ENCODE results near the gene EXOC3L2. TPM values are rescaled to one million over a fixed set of nuclear protein-coding genes. Genes with fewer than 3 reads are reported as not detected.

EXOC3L2 gene
- polyA plus RNA-seq, 3 donors, result not detected

DNA sequence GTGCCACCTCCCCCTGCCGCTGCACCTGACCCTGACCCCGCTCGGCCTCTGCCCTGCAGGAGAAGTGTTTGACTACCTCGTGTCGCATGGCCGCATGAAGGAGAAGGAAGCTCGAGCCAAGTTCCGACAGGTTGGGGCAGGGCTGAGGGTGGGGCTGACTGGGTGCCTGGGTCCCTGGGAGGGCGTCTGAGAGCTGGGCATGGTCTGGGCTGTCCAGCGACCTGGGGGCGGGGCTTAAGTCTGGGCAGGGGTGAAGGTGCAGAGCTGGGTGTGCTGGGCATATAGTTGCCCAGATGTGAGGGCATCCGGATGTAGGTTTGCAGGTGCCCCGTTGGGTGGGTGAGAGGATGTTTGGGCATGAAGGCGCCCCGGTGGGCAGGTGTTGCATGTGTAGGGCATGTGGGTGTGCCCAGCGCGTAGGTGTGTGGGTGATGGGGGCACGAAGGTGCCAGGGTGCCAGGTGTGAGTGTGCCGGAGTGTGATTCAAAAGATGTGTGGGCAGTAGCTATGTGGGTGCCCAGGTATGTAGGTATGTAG, 19.6 kb upstream of the EXOC3L2 start:
- H4K20me1 ChIP-seq (ENCODE audit: insufficient read depth, low read length), result no peaks in the 10 kb centered on the region
- Mint-ChIP-seq H3K4me3 (no peak overlapping the region), H3K27ac (no peak overlapping the region), H3K27me3 (ENCODE audit: low read depth in 3 of 3) (peaks cover 0 to 3% (median 0%) of the 10 kb centered on the region in 3 donors), H3K36me3 (peaks cover 32 to 68% of the 10 kb centered on the region in 2 donors), H3K4me1 (no peaks in the 10 kb centered on the region), H3K9me3 (peaks cover 0 to 2% (median 0%) of the 10 kb centered on the region in 7 donors)
- no peak overlapping the region for H3K4me3 ChIP-seq (replicated peaks in 1 of 3; ENCODE audit: low read depth in 2 of 3, low read length in 3 of 3)
- H3K36me3 ChIP-seq (replicated peaks in 1 of 2; ENCODE audit: control insufficient read depth in 1 of 2, insufficient read depth in 2 of 2, low read length in 2 of 2), result peaks cover 19 to 35% of the 10 kb centered on the region in 2 donors
- TF ChIP-seq, protein P1, sequence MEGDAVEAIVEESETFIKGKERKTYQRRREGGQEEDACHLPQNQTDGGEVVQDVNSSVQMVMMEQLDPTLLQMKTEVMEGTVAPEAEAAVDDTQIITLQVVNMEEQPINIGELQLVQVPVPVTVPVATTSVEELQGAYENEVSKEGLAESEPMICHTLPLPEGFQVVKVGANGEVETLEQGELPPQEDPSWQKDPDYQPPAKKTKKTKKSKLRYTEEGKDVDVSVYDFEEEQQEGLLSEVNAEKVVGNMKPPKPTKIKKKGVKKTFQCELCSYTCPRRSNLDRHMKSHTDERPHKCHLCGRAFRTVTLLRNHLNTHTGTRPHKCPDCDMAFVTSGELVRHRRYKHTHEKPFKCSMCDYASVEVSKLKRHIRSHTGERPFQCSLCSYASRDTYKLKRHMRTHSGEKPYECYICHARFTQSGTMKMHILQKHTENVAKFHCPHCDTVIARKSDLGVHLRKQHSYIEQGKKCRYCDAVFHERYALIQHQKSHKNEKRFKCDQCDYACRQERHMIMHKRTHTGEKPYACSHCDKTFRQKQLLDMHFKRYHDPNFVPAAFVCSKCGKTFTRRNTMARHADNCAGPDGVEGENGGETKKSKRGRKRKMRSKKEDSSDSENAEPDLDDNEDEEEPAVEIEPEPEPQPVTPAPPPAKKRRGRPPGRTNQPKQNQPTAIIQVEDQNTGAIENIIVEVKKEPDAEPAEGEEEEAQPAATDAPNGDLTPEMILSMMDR (IDR thresholded peaks at IDR 0.05), result no peak
- no peaks in the 10 kb centered on the region for H3K4me1 ChIP-seq (ENCODE audit: control insufficient read depth in 1 of 2, insufficient read depth in 2 of 2, low read length in 2 of 2)
- H3K4me2 ChIP-seq (replicated peaks; ENCODE audit: extremely low read depth, low read length, poor library complexity, severe bottlenecking), result no peak overlapping the region
- no peak overlapping the region for H3K9ac ChIP-seq (ENCODE audit: insufficient read depth, low read length, poor library complexity, severe bottlenecking)
- no peak overlapping the region for H2AFZ ChIP-seq (ENCODE audit: insufficient read depth, low read depth, low read length, poor library complexity, severe bottlenecking)
- DNase-seq, result no peak
- no peaks in the 10 kb centered on the region for H3K79me2 ChIP-seq (ENCODE audit: insufficient read depth, low read length)
- H3K27me3 ChIP-seq (ENCODE audit: control insufficient read depth in 2 of 2, insufficient read depth in 2 of 2, low read length in 2 of 2), result no peaks in the 10 kb centered on the region
- H3K27ac ChIP-seq (ENCODE audit: low read depth in 1 of 2, low read length in 2 of 2), result no peak overlapping the region
- no peaks in the 10 kb centered on the region for H3K9me3 ChIP-seq (replicated peaks in 1 of 2; ENCODE audit: control insufficient read depth in 1 of 2, insufficient read depth in 1 of 2, low read length in 2 of 2)
- 98% methylated on average over 18 of the region's 19 CpGs for WGBS (ENCODE audit: insufficient coverage)
- intact Hi-C loops (cut with micrococcal nuclease), result no loop called here

DNA sequence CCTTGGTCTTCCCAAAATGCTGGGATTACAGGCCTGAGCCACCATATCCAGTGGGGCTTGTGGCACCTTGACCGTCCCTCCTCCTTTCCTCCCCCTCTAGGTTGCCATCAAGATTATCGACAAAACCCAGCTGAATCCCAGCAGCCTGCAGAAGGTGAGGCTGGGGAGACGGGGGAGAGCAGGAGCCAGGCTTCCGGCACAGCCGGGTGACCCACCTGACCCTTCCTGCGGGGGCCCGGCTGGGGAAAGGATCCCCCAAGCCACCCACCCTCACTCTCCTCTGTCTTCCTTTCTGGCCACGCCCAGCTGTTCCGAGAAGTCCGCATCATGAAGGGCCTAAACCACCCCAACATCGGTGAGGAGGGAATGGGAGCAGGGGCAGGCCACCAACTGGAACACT, 17.8 kb upstream of the EXOC3L2 start:
- Histone ChIP-seq H3K36me3 (replicated peaks in 1 of 2; ENCODE audit: control insufficient read depth in 1 of 2, insufficient read depth in 2 of 2, low read length in 2 of 2) (peaks cover 12 to 34% of the 10 kb centered on the region in 2 donors), H4K20me1 (ENCODE audit: insufficient read depth, low read length) (no peaks in the 10 kb centered on the region), H3K79me2 (ENCODE audit: insufficient read depth, low read length) (no peaks in the 10 kb centered on the region), H3K4me1 (ENCODE audit: control insufficient read depth in 1 of 2, insufficient read depth in 2 of 2, low read length in 2 of 2) (no peaks in the 10 kb centered on the region), H3K27ac (ENCODE audit: low read depth in 1 of 2, low read length in 2 of 2) (no peak overlapping the region), H2AFZ (ENCODE audit: insufficient read depth, low read depth, low read length, poor library complexity, severe bottlenecking) (no peak overlapping the region), H3K9ac (ENCODE audit: insufficient read depth, low read length, poor library complexity, severe bottlenecking) (no peak overlapping the region), H3K4me3 (replicated peaks in 1 of 3; ENCODE audit: low read depth in 2 of 3, low read length in 3 of 3) (no peak overlapping the region), H3K27me3 (ENCODE audit: control insufficient read depth in 2 of 2, insufficient read depth in 2 of 2, low read length in 2 of 2) (no peaks in the 10 kb centered on the region), H3K4me2 (replicated peaks; ENCODE audit: extremely low read depth, low read length, poor library complexity, severe bottlenecking) (no peak overlapping the region), H3K9me3 (replicated peaks in 1 of 2; ENCODE audit: control insufficient read depth in 1 of 2, insufficient read depth in 1 of 2, low read length in 2 of 2) (no peaks in the 10 kb centered on the region)
- TF ChIP-seq, protein P1 (IDR thresholded peaks at IDR 0.05), result no peak
- peaks cover 0 to 5% (median 0%) of the 10 kb centered on the region in 3 donors for H3K27me3 Mint-ChIP-seq (ENCODE audit: low read depth in 3 of 3)
- H3K9me3 Mint-ChIP-seq, result peaks cover 0 to 2% (median 0%) of the 10 kb centered on the region in 7 donors
- H3K4me1 Mint-ChIP-seq, result no peaks in the 10 kb centered on the region
- 95% methylated on average over 3 of the region's 11 CpGs for WGBS (ENCODE audit: insufficient coverage)
- DNase-seq, result no peak
- H3K36me3 Mint-ChIP-seq, result peaks cover 29 to 64% of the 10 kb centered on the region in 2 donors
- no peak overlapping the region for H3K27ac Mint-ChIP-seq
- intact Hi-C loops (cut with micrococcal nuclease), result no loop called here
- H3K4me3 Mint-ChIP-seq, result no peak overlapping the region

All from CD14-positive monocyte (primary cell).